ENCODE measurements around the gene KIF26A.

DNA sequence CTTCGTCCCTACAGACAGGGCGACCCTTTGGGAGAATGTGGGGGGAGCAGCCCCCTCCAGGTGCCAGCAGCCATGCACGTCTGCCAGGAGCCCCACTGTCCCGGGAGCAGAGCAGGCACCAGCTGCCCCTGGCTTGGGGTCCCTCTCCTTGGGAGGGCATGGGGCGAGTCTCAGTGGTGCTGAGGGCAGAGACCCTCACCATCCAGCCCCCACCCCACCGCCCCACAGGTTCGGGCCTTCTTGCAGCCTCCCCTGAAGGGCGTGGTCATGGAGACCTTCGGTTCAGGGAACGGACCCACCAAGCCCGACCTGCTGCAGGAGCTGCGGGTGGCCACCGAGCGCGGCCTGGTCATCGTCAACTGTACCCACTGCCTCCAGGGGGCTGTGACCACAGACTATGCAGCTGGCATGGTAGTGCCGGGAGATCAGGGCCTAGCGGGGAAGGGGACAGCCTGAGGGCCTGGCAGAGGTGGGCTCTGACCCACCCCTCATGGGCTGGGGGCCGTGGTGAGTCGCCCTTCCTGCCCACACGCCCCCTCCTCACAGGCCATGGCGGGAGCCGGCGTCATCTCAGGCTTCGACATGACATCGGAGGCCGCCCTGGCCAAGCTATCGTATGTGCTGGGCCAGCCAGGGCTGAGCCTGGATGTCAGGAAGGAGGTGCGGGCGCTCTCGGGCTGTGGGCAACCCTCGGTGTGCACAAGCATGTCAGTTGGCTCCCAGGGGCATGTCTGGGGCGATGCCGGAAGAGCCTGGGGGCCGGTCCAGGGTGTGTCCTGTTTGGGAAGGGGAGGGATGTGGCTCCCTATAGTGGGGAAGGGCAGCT lies 34.1 kb upstream of the KIF26A start:
- TF ChIP-seq GATA2 (IDR thresholded peaks at IDR 0.05; ENCODE audit: low read depth, low read length) (no peak), GATA3 (IDR thresholded peaks at IDR 0.05; ENCODE audit: low read depth, low read length) (no peak)

All from SH-SY5Y (cell line).